GM21367 (cell line): Measurements from ENCODE around the gene ARHGAP4.

Experiments used
- ATAC-seq: cut with Tn5 transposase; IDR thresholded peaks from one replicate; pipeline ENCODE4 v1.9.1; 2021; ENCODE audit not compliant: unreplicated experiment

Gene ARHGAP4

DNA sequence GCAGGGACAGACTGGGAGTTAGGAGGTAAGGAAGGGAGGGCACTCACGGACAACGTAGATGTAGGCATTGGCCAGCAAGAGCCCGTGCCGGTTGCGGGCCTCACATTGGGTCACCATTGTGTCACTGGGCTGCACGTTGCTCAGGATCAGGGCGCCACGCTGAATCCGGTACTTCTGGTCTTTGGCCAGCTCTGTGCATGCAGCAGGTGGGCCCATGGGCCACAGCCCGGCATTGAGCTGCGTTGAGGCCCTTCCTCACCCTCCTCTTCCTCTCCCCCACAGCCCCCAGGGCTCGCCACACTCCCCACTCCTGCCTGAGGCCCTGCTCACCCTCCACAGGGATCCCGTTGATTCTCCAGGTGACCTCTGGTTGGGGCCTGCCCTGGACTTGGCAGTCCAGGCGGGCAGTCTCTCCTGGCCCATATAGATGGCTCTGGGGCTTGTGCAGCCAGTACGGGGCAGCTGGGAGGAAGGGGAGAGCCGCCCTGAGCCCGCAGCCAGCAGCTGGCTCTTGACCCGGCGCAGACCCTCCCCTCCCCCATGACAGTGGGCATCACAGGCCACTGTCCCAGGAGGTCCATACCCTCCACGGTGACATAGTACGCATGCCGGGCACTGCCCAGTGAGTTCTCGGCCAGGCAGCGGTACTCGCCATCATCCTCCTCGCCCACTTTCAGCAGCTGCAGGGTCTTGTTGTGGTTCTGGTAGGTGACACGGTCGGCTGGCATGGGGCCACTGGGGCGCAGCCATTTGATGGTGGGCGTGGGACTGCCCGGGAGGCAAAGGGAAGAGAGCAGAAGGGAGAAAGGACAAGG, 56.4 kb downstream of the ARHGAP4 start:
- no peak for ATAC-seq

DNA sequence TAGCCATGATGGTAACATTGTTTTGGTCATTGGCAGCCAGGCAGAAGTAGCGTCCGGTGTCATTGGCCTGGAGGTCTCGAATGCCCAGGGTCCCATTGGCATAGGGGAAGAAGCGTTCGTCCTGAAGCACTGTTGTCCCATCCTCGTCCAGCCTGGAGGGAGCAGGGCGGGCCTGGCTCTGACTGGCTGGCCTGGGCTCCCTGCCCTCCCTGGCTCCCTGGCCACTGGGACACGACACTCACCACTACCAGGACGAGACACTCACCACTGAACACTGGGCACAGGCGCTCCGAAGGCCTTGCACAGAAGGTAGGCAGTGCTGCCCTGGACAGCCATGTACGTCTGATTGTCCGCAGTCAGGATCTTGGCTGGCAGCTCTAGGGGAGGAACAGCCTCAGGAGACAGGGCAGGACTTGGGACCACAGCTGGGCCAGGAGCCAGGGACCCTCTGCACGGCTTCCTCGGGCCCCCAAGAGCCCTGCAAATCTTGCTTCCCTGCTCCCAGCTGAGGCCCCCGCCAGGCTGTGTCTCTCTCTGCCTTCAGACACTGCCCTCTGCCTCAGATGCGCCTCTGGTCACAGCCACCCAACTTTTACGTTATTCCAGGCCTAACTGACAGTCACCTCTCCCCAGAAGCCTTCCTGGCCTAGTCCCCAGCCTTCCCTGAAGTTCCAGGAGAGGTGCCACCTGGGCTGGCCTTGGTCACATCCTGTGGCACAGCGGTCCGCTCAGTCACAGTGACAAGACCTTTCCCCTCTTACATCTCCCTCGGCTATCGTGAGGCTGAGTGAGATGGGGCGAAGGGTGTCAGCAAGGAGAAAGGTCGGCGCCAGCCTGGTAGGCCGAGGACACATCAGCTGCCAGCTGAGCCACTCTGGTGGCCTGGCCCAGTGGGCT, 57.2 kb downstream of the ARHGAP4 start:
- ATAC-seq, result no peak

DNA sequence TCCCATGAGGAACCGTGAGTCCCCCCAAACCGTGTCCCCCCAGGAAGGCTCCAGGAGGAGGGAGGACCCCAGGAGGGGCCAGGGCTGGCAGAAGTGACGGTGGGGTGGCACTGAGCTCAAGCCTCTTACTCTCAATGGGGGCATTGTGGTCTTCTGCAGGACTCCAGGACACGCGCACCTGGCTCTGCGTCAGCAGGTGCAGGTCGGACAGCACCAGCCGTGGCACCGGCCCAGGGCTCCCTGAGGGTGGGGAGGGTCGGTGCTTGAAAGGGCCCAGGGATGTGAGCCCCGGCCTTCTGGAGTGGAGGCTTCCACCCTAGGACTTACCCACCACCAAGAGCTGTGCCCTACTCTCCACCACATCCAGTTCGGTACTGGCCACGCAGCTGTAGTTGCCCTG, 58.4 kb downstream of the ARHGAP4 start:
- ATAC-seq, result no peak

DNA sequence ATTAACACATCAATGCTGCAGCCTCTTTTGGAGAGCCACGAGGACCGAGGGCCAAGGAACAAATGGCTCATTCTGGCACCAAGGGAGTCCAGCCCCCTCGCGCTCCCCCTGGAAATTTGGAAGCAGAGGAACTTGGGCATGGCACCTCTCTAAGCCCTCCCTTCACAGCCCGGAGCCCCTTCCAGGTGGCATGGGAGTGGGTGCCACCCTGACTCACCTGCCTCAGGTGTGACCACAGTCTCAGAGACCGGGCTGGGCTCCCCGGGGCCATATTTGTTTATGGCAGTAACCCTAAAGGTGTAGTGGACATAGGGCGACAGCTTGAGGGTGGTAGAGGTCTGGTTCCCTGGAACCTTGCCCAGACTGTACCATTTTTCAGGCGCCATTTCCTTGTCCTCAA, 58.9 kb downstream of the ARHGAP4 start:
- ATAC-seq, result no peak

DNA sequence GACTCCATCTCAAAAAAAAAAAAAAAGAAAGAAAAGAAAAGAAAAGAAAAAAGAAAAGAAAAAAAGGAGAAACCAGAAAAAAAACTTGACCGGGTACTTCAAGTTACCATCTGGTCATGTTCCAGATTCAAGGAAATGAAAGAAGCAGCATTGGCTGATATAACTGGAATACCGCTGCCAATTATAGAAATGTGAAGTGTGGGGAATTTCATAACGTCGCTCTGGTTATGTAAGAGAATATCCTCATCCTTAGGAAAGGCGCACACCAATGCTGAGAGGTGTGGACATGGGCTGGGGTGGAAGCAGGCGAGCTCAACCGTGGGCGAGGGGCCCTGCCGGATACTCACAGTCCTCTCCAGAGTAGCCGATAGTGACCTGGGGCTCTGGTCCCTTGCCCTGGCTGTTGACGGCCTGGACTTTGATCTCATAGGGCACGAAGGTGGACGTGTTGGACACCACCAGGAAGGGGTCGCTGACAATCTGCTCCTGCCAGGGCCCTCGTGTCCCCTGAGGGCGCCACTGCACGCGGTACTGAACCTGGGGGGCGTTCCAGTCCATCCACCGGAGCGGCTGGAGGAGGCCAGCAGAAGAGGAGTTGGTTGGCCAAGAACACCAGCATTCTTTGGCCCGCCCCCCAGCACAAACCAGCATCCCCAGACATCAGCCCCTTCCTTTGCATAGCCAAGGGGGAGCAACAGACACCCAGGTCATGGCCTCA, 59.6 kb downstream of the ARHGAP4 start:
- ATAC-seq, result no peak

DNA sequence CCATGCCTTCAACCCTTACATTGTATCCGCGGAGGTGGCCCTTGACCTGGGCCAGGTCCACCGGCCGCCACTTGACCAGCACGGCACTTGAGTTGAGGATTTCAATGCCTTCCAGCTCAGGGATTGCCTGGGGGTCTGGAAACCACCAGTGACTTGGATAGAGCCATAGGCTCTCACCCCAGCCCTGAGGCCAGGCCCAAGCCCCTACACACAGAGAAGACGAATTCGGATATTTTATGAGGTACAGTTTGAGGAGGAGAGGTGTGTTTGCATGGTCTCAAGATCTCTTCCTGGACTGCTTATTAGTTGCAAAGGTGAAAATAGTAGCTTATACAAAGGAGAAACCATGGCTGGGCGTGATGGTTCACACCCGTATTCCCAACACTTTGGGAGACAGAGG, 60.4 kb downstream of the ARHGAP4 start:
- no peak for ATAC-seq

DNA sequence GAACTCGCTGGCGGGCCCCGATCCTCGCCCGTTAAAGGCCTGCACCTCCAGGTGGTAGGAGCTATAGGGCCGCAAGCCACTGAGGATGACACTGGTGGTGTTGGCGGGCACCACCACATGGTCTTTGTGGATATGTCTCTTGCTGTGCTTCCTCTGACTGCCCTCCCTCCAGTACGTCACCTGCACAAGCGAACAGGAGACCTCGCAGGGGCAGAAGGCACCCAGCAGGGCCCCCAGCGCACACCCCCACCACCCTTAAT, 60.8 kb downstream of the ARHGAP4 start:
- ATAC-seq, result no peak

DNA sequence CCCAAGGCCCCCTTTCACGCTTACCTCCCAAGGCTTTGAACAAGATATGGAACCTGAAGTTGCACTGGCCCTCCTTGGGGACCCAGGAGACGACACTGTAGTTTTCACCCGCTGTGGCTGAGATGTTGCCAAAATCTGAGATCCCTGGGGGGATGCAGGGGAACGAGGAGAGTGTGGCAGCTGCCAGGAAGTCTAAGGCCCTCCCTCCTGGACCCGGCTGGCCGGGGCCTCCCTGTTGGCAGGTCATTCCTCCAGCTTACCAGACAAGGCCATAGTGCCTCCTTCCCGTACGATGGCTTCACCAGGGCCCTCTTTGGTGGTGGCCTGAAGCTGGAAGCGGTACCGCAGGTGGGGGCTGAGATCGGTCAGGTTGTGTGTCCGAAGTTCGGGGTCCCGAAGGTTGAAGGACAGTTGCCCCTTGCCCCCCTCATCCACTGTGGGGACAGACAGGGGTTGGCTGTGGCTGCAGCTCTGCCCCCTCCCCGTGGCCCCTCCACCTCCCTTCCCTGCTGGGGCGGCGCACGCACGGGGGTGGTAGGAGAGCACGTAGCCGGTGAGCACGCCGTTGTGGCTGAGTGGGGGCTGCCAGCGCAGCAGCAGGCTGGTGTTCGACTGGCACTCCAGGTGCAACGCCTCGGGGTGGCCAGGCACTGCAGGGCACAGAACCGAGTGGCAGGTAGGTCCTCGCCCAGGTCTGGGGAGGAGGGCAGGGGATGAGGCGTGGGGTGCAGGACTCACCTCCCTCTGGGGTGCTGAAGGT, 61.3 kb downstream of the ARHGAP4 start:
- ATAC-seq, result no peak

DNA sequence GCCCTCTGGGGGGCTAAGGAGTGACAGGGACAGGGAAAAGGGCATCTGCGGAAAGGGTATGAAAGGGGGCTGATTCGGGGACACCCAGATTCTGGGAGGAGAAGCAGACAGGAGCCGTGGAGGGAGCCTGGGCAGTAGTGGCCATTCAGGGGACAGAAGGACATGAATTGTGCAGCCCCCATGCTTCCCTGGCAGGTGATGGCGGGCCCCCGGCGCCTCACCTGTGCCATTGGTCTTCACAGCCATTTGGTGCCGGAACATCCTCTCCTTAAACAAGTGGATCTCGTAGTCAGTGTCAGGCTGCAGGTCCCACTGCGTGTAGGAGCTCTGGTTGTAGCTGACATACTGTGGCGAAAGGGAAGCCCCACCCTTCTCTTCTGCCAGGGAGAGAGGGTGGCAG, 62.0 kb downstream of the ARHGAP4 start:
- ATAC-seq, result no peak

DNA sequence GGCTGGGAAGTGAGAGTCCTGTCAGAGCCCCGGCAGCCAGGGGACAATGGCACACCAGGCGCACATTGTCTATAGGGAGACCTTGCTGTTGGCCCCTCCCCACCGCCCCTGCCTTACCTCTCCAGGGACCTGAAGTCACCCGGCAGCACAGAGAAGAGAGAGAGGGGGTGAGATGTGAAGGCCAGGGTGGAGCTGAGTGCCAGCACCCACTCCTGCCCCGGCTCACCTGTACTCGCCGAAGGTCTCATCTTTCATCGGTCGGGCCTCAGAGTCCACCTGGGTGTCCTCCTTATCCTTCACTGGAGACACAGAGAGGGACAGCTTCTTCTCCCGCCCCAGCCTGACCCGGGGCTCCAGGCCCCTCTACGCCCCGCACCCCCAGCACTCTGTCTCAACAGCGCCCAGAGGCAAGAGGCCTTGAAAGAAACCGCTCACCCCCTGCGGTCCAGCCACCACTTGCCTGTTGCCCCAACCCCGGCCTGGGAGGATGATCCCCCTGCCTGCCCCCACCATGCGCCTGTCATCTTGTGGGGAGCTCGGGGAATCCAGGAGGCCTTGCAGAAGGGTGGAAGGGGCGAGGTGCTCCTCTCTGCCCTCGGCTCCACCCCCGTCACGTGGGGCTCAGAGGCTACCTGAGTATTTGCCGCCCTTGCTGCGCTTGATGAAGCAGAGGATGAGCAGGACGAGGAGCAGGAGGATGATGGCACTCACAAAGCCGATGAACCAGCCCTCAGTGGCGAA, 62.6 kb downstream of the ARHGAP4 start:
- ATAC-seq, result no peak

DNA sequence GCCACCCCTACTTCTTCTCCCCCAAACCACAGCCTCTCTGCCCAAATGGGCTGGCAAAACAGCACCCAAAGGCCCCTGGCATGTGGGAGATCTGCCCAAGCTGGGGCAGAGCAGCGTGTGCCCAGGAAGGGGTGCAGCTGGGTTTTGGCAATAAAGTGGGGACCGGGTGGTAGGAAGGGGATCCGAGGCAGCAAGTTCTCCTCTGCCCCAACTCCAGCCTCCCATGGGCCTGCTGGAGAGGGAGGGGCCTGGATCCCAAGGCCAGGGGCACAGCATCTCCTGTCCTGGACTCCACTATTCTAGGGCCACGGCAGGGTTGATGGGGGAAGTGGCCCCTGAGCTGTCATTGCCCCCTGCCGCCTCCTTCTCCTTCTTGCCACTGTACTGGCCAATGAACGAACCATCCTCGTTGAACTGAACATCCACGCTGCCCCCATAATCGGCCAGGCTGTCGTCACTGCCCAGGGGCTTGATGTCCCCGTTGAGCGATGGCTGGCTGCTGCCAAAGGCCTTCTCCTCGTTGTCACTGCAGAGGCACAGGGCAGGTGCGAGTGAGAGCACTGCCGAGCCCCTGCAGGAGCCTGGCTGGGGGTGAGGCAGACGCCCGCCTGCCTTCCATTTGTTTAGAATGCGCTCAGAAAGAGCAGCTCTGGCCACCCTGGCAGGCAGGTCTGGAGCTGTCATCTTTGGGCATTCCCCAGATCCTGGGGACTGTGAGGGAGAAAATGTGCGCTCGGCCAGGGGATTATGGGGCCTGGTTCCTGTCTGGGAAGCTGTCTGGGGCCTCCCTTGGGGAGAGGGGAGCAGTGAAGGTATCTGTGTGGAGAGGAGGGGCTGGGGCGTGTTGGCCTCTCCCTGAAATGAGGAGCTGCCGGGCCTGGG, 63.5 kb downstream of the ARHGAP4 start:
- ATAC-seq, result no peak

DNA sequence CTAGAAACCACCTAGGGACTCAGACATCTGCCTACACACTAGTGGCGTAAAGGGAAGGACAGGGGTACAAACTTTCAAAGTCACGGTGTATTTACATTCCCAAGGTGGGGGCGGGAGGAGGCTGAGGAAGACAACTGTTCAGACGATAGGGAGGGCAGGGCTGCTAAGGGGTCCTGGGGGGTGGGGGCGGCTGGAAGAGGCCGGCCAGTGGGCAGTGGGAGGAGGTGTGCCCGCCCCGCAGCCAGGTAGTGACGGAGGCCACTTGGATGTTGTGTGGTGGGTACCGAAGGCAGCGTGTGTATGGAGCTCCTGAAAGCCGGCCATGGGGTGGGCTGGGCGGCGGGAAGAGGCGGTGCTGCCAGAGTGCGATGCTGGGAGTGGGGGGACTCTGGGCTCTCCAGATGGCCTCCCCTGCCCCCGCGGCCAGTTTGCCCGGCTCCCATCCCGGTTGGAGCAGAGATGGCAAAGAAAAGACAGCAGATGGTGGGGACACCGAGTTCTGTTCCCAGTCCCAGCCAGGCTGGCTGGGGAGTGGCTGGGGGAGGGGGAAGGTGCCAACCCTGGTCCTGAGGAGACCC, 64.2 kb downstream of the ARHGAP4 start:
- ATAC-seq, result no peak

DNA sequence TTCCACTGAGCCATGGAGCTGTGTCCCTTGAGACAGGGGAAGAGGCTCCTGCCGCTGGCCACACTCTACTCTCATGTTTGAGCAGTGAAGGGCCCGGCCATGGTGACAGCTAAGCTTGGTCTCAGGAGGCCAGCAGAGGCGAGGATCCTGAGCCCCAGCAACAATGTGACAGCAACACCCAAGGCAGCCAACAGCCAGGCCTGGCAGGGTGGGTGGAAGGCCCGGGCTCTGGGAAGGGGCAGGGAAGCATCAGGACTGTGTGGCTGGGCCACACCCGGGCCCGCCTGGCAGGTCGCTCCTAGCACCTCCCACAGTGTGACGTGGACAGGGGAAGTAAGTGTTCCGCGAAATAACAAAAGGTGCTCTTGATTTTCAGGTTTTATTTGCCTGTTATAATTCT, 64.9 kb downstream of the ARHGAP4 start:
- ATAC-seq, result no peak
